Measurements from ENCODE around the gene VTCN1. TPM values are rescaled to one million over a fixed set of nuclear protein-coding genes. Genes with fewer than 3 reads are reported as not detected.

The VTCN1 gene
- total and polyA plus RNA-seq, 7 experiments from 2014 or later: not detected

DNA sequence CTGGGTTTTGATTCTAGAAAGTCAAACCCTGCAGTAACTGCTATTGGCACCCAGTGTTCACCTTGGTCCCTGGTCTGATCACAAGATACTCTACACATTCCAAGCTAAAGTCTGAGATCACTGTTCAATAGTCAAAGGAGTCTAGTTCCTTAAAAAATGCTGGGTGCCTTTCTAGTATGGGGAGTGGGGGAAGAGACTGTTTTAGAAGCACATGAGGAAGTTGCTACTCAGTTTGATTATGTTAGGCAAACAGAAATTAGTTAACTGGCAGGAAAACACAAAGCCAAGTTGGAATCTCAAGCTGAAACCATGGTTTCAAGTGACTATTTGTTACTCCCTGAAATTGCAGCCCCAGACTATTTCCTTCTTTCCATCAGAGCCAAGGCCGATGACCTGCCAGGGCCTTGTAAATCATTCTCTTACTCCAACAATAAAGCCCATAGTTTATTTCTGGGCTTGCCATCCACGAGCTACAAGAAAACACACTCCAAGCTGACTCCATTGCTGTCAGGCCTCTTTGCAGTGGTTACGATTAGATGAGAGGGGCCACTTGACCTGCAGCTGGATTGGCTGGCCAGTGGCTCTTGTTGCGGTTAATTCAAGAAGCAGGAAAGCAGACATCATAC, 21.1 kb upstream of the VTCN1 start:
- Mint-ChIP-seq H3K4me3 (no peak overlapping the region), H3K36me3 (peaks cover 0 to 4% (median 0%) of the 10 kb centered on the region in 5 donors), H3K4me1 (peaks cover 0 to 2% (median 0%) of the 10 kb centered on the region in 7 donors), H3K27ac (no peak overlapping the region), H3K27me3 (peaks cover 0 to 9% (median 0%) of the 10 kb centered on the region in 5 donors), H3K9me3 (peaks cover 0 to 4% (median 0%) of the 10 kb centered on the region in 11 donors)
- ChIA-PET POLR2A (no interaction called here), CTCF (no interaction called here)
- Histone ChIP-seq H3K27ac (ENCODE audit: low read depth, low read length) (no peak overlapping the region), H3K36me3 (ENCODE audit: control insufficient read depth in 2 of 3, insufficient read depth in 3 of 3, low read length in 3 of 3) (no peaks in the 10 kb centered on the region), H3K4me3 (ENCODE audit: low read length) (no peak overlapping the region), H3K4me1 (ENCODE audit: control insufficient read depth in 2 of 2, insufficient read depth in 2 of 2, low read length in 2 of 2) (no peaks in the 10 kb centered on the region), H3K27me3 (ENCODE audit: control insufficient read depth in 2 of 2, insufficient read depth in 2 of 2, low read length in 2 of 2) (no peaks in the 10 kb centered on the region), H3K9me3 (ENCODE audit: control insufficient read depth in 2 of 3, low read length in 3 of 3) (no peaks in the 10 kb centered on the region)
- DNase-seq (no peak), ATAC-seq (no peak)
- intact Hi-C loops (cut with micrococcal nuclease): no loop called here

- no peak for ATAC-seq
Measured at GRCh38 chr1:117231312-117231711, 20.6 kb upstream of the VTCN1 start.

GRCh38 chr1:117229217-117229616, 18.5 kb upstream of the VTCN1 start:
- CTCF ChIA-PET: no interaction called here
- Histone ChIP-seq H3K4me1 (ENCODE audit: control insufficient read depth in 2 of 2, insufficient read depth in 2 of 2, low read length in 2 of 2) (no peaks in the 10 kb centered on the region), H3K27me3 (ENCODE audit: control insufficient read depth in 2 of 2, insufficient read depth in 2 of 2, low read length in 2 of 2) (no peaks in the 10 kb centered on the region), H3K36me3 (ENCODE audit: control insufficient read depth in 2 of 3, insufficient read depth in 3 of 3, low read length in 3 of 3) (no peaks in the 10 kb centered on the region), H3K4me3 (ENCODE audit: low read length) (no peak overlapping the region), H3K9me3 (ENCODE audit: control insufficient read depth in 2 of 3, low read length in 3 of 3) (no peaks in the 10 kb centered on the region), H3K27ac (ENCODE audit: low read depth, low read length) (no peak overlapping the region)
- Mint-ChIP-seq H3K27ac (no peak overlapping the region), H3K4me3 (no peak overlapping the region), H3K4me1 (peaks cover 0 to 2% (median 0%) of the 10 kb centered on the region in 7 donors), H3K36me3 (no peaks in the 10 kb centered on the region), H3K9me3 (peaks cover 0 to 4% (median 0%) of the 10 kb centered on the region in 11 donors), H3K27me3 (peaks cover 0 to 5% (median 0%) of the 10 kb centered on the region in 5 donors)
- POLR2A ChIA-PET: no interaction called here
- intact Hi-C loops (cut with micrococcal nuclease): no loop called here
- DNase-seq (no peak), ATAC-seq (no peak)

More at GRCh38 chr1:117231312-117231711, 20.6 kb upstream of the VTCN1 start:
- Histone ChIP-seq H3K4me3 (ENCODE audit: low read length) (no peak overlapping the region), H3K27me3 (ENCODE audit: control insufficient read depth in 2 of 2, insufficient read depth in 2 of 2, low read length in 2 of 2) (no peaks in the 10 kb centered on the region), H3K27ac (ENCODE audit: low read depth, low read length) (no peak overlapping the region), H3K4me1 (ENCODE audit: control insufficient read depth in 2 of 2, insufficient read depth in 2 of 2, low read length in 2 of 2) (no peaks in the 10 kb centered on the region), H3K9me3 (ENCODE audit: control insufficient read depth in 2 of 3, low read length in 3 of 3) (no peaks in the 10 kb centered on the region), H3K36me3 (ENCODE audit: control insufficient read depth in 2 of 3, insufficient read depth in 3 of 3, low read length in 3 of 3) (no peaks in the 10 kb centered on the region)
- Mint-ChIP-seq H3K27me3 (peaks cover 0 to 9% (median 0%) of the 10 kb centered on the region in 5 donors), H3K9me3 (peaks cover 0 to 4% (median 0%) of the 10 kb centered on the region in 11 donors), H3K27ac (no peak overlapping the region), H3K36me3 (peaks cover 0 to 4% (median 0%) of the 10 kb centered on the region in 5 donors), H3K4me3 (no peak overlapping the region), H3K4me1 (peaks cover 0 to 2% (median 0%) of the 10 kb centered on the region in 7 donors)
- ChIA-PET POLR2A (no interaction called here), CTCF (no interaction called here)
- intact Hi-C loops (cut with micrococcal nuclease): no loop called here
- no peak for DNase-seq

- intact Hi-C loops (cut with micrococcal nuclease): no loop called here
- ChIA-PET POLR2A (no interaction called here), CTCF (no interaction called here)
- H3K9me3 Mint-ChIP-seq: peaks cover 0 to 6% (median 4%) of the 10 kb centered on the region in 11 donors
- H3K4me1 ChIP-seq (ENCODE audit: control insufficient read depth in 2 of 2, insufficient read depth in 2 of 2, low read length in 2 of 2): no peaks in the 10 kb centered on the region
- H3K27ac Mint-ChIP-seq: no peak overlapping the region
- no peak overlapping the region for H3K27ac ChIP-seq (ENCODE audit: low read depth, low read length)
- peaks cover 0 to 2% (median 0%) of the 10 kb centered on the region in 7 donors for H3K4me1 Mint-ChIP-seq
- H3K36me3 Mint-ChIP-seq: peaks cover 0 to 1% (median 0%) of the 10 kb centered on the region in 5 donors
- no peak for ATAC-seq
- no peaks in the 10 kb centered on the region for H3K36me3 ChIP-seq (ENCODE audit: control insufficient read depth in 2 of 3, insufficient read depth in 3 of 3, low read length in 3 of 3)
- DNase-seq: no peak
- no peak overlapping the region for H3K4me3 ChIP-seq (ENCODE audit: low read length)
- no peaks in the 10 kb centered on the region for H3K9me3 ChIP-seq (ENCODE audit: control insufficient read depth in 2 of 3, low read length in 3 of 3)
- H3K27me3 Mint-ChIP-seq: peaks cover 0 to 5% (median 0%) of the 10 kb centered on the region in 5 donors
- H3K4me3 Mint-ChIP-seq: no peak overlapping the region
- no peaks in the 10 kb centered on the region for H3K27me3 ChIP-seq (ENCODE audit: control insufficient read depth in 2 of 2, insufficient read depth in 2 of 2, low read length in 2 of 2)
Measured at GRCh38 chr1:117225931-117226330, 15.2 kb upstream of the VTCN1 start.

DNA sequence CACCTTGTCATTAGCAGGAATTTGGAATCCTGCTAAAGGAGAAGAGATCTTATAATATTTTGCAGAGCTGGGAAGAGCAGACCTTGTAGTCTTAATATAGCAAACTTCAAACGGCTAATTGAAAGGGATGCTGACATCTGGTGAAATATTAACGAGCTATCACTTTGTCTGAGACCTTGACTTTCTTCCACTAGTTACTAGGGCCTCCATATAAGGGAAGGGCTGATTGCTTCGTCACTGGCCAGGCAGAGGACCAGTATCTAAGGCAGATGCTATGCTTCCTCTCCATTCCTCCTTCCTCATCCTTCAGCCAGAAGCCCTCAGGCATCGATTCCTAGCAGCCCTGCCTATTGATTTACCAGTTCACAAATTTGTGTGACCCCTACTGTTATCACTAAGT, 6.0 kb upstream of the VTCN1 start:
- ChIA-PET CTCF (no interaction called here), POLR2A (no interaction called here)
- Histone ChIP-seq H3K4me1 (ENCODE audit: control insufficient read depth in 2 of 2, insufficient read depth in 2 of 2, low read length in 2 of 2) (no peaks in the 10 kb centered on the region), H3K36me3 (ENCODE audit: control insufficient read depth in 2 of 3, insufficient read depth in 3 of 3, low read length in 3 of 3) (no peaks in the 10 kb centered on the region), H3K27me3 (ENCODE audit: control insufficient read depth in 2 of 2, insufficient read depth in 2 of 2, low read length in 2 of 2) (no peaks in the 10 kb centered on the region), H3K9me3 (ENCODE audit: control insufficient read depth in 2 of 3, low read length in 3 of 3) (no peaks in the 10 kb centered on the region), H3K27ac (ENCODE audit: low read depth, low read length) (no peak overlapping the region), H3K4me3 (ENCODE audit: low read length) (no peak overlapping the region)
- Mint-ChIP-seq H3K4me3 (no peak overlapping the region), H3K4me1 (no peaks in the 10 kb centered on the region), H3K27me3 (peaks cover 0 to 9% (median 5%) of the 10 kb centered on the region in 5 donors), H3K9me3 (peaks cover 0 to 31% (median 10%) of the 10 kb centered on the region in 11 donors), H3K36me3 (peaks cover 0 to 4% (median 0%) of the 10 kb centered on the region in 5 donors), H3K27ac (no peak overlapping the region)
- no peak for DNase-seq
- intact Hi-C loops (cut with micrococcal nuclease): no loop called here
- no peak for ATAC-seq

DNA sequence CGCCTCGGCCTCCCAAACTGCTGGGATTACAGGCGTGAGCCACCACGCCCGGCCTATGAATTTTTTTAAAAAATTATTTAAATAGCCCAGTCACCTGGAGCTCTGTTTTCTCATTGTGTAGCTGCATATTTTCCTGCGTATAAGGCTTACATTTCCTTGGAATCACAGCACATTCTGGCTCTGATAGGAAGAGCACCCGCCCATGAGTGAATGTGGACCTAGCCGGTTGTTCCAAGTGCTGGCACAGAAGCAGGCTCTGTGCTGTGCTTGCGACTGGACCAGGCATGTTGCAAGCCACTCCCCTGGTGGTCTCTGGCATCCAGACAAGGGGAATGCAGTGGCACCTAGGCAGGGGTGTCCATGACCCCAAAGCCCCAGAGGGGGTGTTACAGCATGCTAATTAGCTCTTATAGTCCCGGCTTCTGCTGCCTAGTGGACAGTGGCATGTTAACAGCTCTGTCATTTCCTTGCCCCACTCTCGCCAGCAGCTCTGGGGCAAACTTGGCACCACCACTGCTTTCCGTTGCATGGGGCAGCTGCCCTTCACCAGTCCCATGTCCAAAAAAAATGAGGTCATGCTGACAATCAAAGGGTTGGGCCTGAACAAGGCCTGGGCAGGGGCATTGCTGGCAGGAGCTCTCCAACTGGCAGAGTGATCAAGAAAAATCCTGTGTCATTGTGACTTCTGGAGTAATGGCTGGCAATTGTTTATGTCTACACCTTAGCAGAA, 5.2 kb upstream of the VTCN1 start:
- CTCF ChIA-PET: interaction anchor here (0.7 kb wide), 1 partner anchor 1415 kb away, joined by 4 read pairs; no protein-coding TSS in a partner anchor
- H3K36me3 Mint-ChIP-seq: peaks cover 0 to 2% (median 0%) of the 10 kb centered on the region in 5 donors
- H3K4me3 ChIP-seq (ENCODE audit: low read length): no peak overlapping the region
- no peak overlapping the region for H3K4me3 Mint-ChIP-seq
- ATAC-seq (no peak), DNase-seq (no peak)
- no peak overlapping the region for H3K27ac Mint-ChIP-seq
- POLR2A ChIA-PET: no interaction called here
- H3K9me3 ChIP-seq (ENCODE audit: control insufficient read depth in 2 of 3, low read length in 3 of 3): no peaks in the 10 kb centered on the region
- H3K27me3 Mint-ChIP-seq: peaks cover 0 to 9% (median 5%) of the 10 kb centered on the region in 5 donors
- no peaks in the 10 kb centered on the region for H3K27me3 ChIP-seq (ENCODE audit: control insufficient read depth in 2 of 2, insufficient read depth in 2 of 2, low read length in 2 of 2)
- no peak overlapping the region for H3K27ac ChIP-seq (ENCODE audit: low read depth, low read length)
- H3K36me3 ChIP-seq (ENCODE audit: control insufficient read depth in 2 of 3, insufficient read depth in 3 of 3, low read length in 3 of 3): no peaks in the 10 kb centered on the region
- peaks cover 0 to 26% (median 9%) of the 10 kb centered on the region in 11 donors for H3K9me3 Mint-ChIP-seq
- H3K4me1 Mint-ChIP-seq: no peaks in the 10 kb centered on the region
- intact Hi-C loops (cut with micrococcal nuclease): no loop called here
- no peaks in the 10 kb centered on the region for H3K4me1 ChIP-seq (ENCODE audit: control insufficient read depth in 2 of 2, insufficient read depth in 2 of 2, low read length in 2 of 2)

Measured in naive thymus-derived CD4-positive, alpha-beta T cell (primary cell).